Measurements from ENCODE around the gene EVI5L.

GRCh38 chr19:7815325-7815724 lies 14.7 kb upstream of the EVI5L start:
- no peak for TF ChIP-seq CTCF (conservative IDR thresholded peaks at IDR 0.05; ENCODE audit: low read depth, low read length)
- TF ChIP-seq POLR2A (IDR thresholded peaks at IDR 0.05; ENCODE audit: low read depth, low read length), result no peak
- TF ChIP-seq FOS (IDR thresholded peaks at IDR 0.05; ENCODE audit: low read depth, low read length), result no peak
- no peak for TF ChIP-seq CHD1 (IDR thresholded peaks at IDR 0.05; ENCODE audit: low read depth, low read length)
- no peak for TF ChIP-seq MXI1 (IDR thresholded peaks at IDR 0.05; ENCODE audit: borderline replicate concordance, low read depth, low read length)
- no peak for TF ChIP-seq RAD21 (IDR thresholded peaks at IDR 0.05; ENCODE audit: low read length)
- TF ChIP-seq SMC3 (IDR thresholded peaks at IDR 0.05; ENCODE audit: low read depth, low read length), result no peak
- no peak for TF ChIP-seq USF2 (IDR thresholded peaks at IDR 0.05; ENCODE audit: low read depth, low read length)
